Right lobe of liver (tissue), 4 donors: Measurements from ENCODE around the gene SASH1.

Experiments
- POLR2A ChIP-seq: fragments of 450-650 bp; IDR thresholded peaks from one replicate; pipeline ENCODE4 v1.6.1; 2017; ENCODE audit warnings: antibody characterized with exemption, mild to moderate bottlenecking
- TF ChIP-seq, protein P1 (sequence below), 4 donors: fragments of 200-600 bp in 3 of 4; fragments of 450-650 bp in 1 of 4; IDR thresholded peaks; one replicate each; pipeline versions ENCODE4 v1.5.1 to v1.8.0; 2016 to 2022; ENCODE audit warnings: antibody characterized with exemption in 4 of 4, mild to moderate bottlenecking in 2 of 4
- donor health status: DM: no; HTN: no; CAD: no.
- donor health status: DM: no; HTN: no; CAD: no.
- donor health status: DM: no; HTN: yes; CAD: no.

DNA sequence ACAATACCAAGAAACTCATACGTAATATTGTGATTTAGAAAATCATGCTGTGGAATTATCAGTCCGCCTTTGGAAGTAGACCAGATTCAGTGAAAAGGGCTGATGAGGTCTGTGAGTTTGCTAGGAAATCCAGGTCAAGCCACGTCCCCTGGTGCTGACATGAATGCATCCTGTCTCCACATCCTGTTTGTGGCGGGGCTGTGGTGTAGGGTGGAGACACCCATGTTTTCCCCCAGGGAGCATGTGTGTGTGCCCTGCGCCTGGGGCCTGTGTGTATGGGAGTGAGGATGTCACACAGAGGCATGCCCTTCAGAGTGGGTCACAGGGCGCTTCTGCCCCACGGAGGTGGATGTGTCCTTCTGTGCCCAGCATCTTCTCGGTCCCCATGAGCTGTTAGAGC is 109.1 kb downstream of the SASH1 start:
- TF ChIP-seq, protein P1, sequence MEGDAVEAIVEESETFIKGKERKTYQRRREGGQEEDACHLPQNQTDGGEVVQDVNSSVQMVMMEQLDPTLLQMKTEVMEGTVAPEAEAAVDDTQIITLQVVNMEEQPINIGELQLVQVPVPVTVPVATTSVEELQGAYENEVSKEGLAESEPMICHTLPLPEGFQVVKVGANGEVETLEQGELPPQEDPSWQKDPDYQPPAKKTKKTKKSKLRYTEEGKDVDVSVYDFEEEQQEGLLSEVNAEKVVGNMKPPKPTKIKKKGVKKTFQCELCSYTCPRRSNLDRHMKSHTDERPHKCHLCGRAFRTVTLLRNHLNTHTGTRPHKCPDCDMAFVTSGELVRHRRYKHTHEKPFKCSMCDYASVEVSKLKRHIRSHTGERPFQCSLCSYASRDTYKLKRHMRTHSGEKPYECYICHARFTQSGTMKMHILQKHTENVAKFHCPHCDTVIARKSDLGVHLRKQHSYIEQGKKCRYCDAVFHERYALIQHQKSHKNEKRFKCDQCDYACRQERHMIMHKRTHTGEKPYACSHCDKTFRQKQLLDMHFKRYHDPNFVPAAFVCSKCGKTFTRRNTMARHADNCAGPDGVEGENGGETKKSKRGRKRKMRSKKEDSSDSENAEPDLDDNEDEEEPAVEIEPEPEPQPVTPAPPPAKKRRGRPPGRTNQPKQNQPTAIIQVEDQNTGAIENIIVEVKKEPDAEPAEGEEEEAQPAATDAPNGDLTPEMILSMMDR (IDR thresholded peaks at IDR 0.05) = no peak
- no peak for TF ChIP-seq POLR2A
